ENCODE measurements around the gene THAP11. TPM values are rescaled to one million over a fixed set of nuclear protein-coding genes. Genes with fewer than 3 reads are reported as not detected.
A peak's percentile ranks its signal among the peaks of the same experiment; 100 is the strongest.

THAP11 gene
- total RNA-seq, 6 experiments from 2014 or later: 8.9 to 23.9 (median 11.7) TPM

GRCh38 chr16:67806428-67807147 is 35.5 kb upstream of the THAP11 start, which contains the start of the genes RANBP10 and TSNAXIP1:
Gene RANBP10 (minus strand): TSS chr16:67806560. CDS start chr16:67806536, 24 bp downstream.
Gene TSNAXIP1 (plus strand): TSS chr16:67806889. CDS start chr16:67807150, 261 bp downstream.
- ATAC-seq (peak; percentile 91 to 97 (median 92)), DNase-seq (peak; percentile 96 to 98 (median 98))
- Histone ChIP-seq H3K9me3 (no peaks in the 10 kb centered on the region), H3K36me3 (peaks cover 0 to 18% (median 3%) of the 10 kb centered on the region in 4 donors), H3K4me1 (peaks cover 0 to 26% (median 6%) of the 10 kb centered on the region in 4 donors), H3K4me3 (peak within 1 kb of the TSS; percentile 91 to 98 (median 96)), H3K27me3 (no peaks in the 10 kb centered on the region), H3K27ac (peak within 1 kb of the TSS; percentile 59 to 85 (median 76))
- TF ChIP-seq CTCF (IDR thresholded peaks at IDR 0.05) (no peak), POLR2A (IDR thresholded peaks at IDR 0.05) (peak; percentile 91)
- 2% methylated on average over 11 of the region's 54 CpGs for WGBS (ENCODE audit: insufficient coverage, low coverage, low lambda C conversion rate, missing lambda C conversion rate)
- intact Hi-C loops (cut with DNase I): loop anchor here in 1 of 2 donors (10.0 kb wide), 1 partner anchor 132 kb away; no protein-coding TSS in a partner anchor

- WGBS (ENCODE audit: insufficient coverage, low coverage, low lambda C conversion rate, missing lambda C conversion rate): 31% methylated on average over 15 of the region's 24 CpGs
- ATAC-seq (no peak), DNase-seq (no peak)
- no peaks in the 10 kb centered on the region for H3K27me3 ChIP-seq
- H3K9me3 ChIP-seq: no peaks in the 10 kb centered on the region
- intact Hi-C loops (cut with DNase I): loop anchor here in 1 of 2 donors (10.0 kb wide), 1 partner anchor 132 kb away; no protein-coding TSS in a partner anchor
- TF ChIP-seq CTCF (IDR thresholded peaks at IDR 0.05) (peak in 3 of 4 donors; percentile 7 to 22 (median 9)), POLR2A (IDR thresholded peaks at IDR 0.05) (no peak)
- peak overlapping the region in 1 of 3 donors; percentile 85 for H3K27ac ChIP-seq
- peak overlapping the region; percentile 91 to 98 (median 96) for H3K4me3 ChIP-seq
- H3K4me1 ChIP-seq: peaks cover 0 to 25% (median 6%) of the 10 kb centered on the region in 4 donors
- H3K36me3 ChIP-seq: peaks cover 0 to 12% (median 2%) of the 10 kb centered on the region in 4 donors
Observed at GRCh38 chr16:67807148-67807682, 34.9 kb upstream of the THAP11 start.

- intact Hi-C loops (cut with DNase I): loop anchor here in 1 of 2 donors (10.0 kb wide), 1 partner anchor 127 kb away; no protein-coding TSS in a partner anchor
- no peaks in the 10 kb centered on the region for H3K27me3 ChIP-seq
- H3K27ac ChIP-seq: no peak overlapping the region
- peaks cover 0 to 8% (median 0%) of the 10 kb centered on the region in 4 donors for H3K4me1 ChIP-seq
- DNase-seq (no peak), ATAC-seq (no peak)
- H3K9me3 ChIP-seq: no peaks in the 10 kb centered on the region
- H3K36me3 ChIP-seq: no peaks in the 10 kb centered on the region
- no CpG with 5 or more reads among the region's 1 CpG for WGBS (ENCODE audit: insufficient coverage, low coverage, low lambda C conversion rate, missing lambda C conversion rate)
- TF ChIP-seq CTCF (IDR thresholded peaks at IDR 0.05) (no peak), POLR2A (IDR thresholded peaks at IDR 0.05) (no peak)
- no peak overlapping the region for H3K4me3 ChIP-seq
Observed at GRCh38 chr16:67811899-67812298, 30.2 kb upstream of the THAP11 start.

- H3K9me3 ChIP-seq: no peaks in the 10 kb centered on the region
- no peak for DNase-seq
- intact Hi-C loops (cut with DNase I): loop anchor here in 1 of 2 donors (10.0 kb wide), 1 partner anchor 130 kb away; no protein-coding TSS in a partner anchor
- no peak for ATAC-seq
- H3K4me1 ChIP-seq: peaks cover 0 to 3% (median 0%) of the 10 kb centered on the region in 4 donors
- no peaks in the 10 kb centered on the region for H3K36me3 ChIP-seq
- H3K4me3 ChIP-seq: no peak overlapping the region
- H3K27me3 ChIP-seq: no peaks in the 10 kb centered on the region
- 100% methylated on average over 3 of the region's 8 CpGs for WGBS (ENCODE audit: insufficient coverage, low coverage, low lambda C conversion rate, missing lambda C conversion rate)
- H3K27ac ChIP-seq: no peak overlapping the region
- no peak for TF ChIP-seq POLR2A (IDR thresholded peaks at IDR 0.05)
- no peak for TF ChIP-seq CTCF (IDR thresholded peaks at IDR 0.05)
Observed at GRCh38 chr16:67814567-67814966, 27.6 kb upstream of the THAP11 start.
